ENCODE measurements around the gene UBE3C. TPM values are rescaled to one million over a fixed set of nuclear protein-coding genes. Genes with fewer than 3 reads are reported as not detected.
"Not testable (repeated sequence)": the region's sequence is repeated elsewhere in the genome, so short reads cannot be mapped to it uniquely, and the experiment has no call there.

The UBE3C gene
- total and polyA plus RNA-seq, 2 of the 13 experiments (the other 11 are each of a cell fraction or from before 2014, with no cell fraction given), result 27.0 to 48.2 TPM

DNA sequence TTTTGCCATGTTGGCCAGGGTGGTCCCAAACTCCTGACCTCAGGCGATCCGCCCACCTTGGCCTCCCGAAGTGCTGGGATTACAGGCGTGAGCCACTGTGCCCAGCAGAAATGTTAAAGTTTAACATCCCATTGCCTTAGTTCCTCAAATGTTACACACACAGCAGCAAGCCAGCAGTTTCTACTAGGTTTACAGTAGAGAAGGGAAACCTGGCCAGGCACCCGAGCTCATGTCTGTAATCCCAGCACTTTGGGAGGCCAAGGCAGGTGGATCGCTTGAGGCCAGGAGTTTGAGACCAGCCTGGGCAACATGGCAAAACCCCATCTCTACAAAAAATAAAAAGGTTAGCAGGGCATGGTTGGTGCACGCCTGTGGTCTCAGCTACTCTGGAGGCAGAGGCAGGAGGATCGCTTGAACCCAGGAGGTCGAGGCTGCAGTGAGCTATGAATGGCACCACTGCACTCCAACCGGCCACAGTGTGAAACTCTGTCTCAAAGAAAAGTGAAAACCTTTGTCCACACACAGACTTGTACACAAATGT is 135.4 kb downstream of the UBE3C start:
- H3K9ac ChIP-seq (ENCODE audit: insufficient read depth, low read depth, low read length); H3K9me3 ChIP-seq (ENCODE audit: low read length); H3K36me3 ChIP-seq (replicated peaks in 1 of 2; ENCODE audit: control insufficient read depth in 1 of 2, insufficient read depth in 2 of 2, low read length in 2 of 2); H3K79me2 ChIP-seq (ENCODE audit: insufficient read depth, low read length); FAIRE-seq; intact Hi-C loops (cut with micrococcal nuclease; ENCODE audit: unreplicated experiment); POLR2A ChIA-PET; H3K27ac ChIP-seq (ENCODE audit: extremely low read length, insufficient read depth, low read length); BruUV-seq (replicated peaks); H3K27me3 ChIP-seq (ENCODE audit: control insufficient read depth in 1 of 2, insufficient read depth in 2 of 2, low read length in 2 of 2); H4K20me1 ChIP-seq (ENCODE audit: insufficient read depth, low read length); DNase-seq (ENCODE audit: low spot score); H2AFZ ChIP-seq (ENCODE audit: low read length): not testable (repeated sequence)
- 0 out of 2 replicates have a peak, but pooled peaks have one; percentile 5 for TF ChIP-seq ZNF331 (CRISPR knock-in tag; IDR thresholded peaks at IDR 0.05)
- TF ChIP-seq, protein P1, sequence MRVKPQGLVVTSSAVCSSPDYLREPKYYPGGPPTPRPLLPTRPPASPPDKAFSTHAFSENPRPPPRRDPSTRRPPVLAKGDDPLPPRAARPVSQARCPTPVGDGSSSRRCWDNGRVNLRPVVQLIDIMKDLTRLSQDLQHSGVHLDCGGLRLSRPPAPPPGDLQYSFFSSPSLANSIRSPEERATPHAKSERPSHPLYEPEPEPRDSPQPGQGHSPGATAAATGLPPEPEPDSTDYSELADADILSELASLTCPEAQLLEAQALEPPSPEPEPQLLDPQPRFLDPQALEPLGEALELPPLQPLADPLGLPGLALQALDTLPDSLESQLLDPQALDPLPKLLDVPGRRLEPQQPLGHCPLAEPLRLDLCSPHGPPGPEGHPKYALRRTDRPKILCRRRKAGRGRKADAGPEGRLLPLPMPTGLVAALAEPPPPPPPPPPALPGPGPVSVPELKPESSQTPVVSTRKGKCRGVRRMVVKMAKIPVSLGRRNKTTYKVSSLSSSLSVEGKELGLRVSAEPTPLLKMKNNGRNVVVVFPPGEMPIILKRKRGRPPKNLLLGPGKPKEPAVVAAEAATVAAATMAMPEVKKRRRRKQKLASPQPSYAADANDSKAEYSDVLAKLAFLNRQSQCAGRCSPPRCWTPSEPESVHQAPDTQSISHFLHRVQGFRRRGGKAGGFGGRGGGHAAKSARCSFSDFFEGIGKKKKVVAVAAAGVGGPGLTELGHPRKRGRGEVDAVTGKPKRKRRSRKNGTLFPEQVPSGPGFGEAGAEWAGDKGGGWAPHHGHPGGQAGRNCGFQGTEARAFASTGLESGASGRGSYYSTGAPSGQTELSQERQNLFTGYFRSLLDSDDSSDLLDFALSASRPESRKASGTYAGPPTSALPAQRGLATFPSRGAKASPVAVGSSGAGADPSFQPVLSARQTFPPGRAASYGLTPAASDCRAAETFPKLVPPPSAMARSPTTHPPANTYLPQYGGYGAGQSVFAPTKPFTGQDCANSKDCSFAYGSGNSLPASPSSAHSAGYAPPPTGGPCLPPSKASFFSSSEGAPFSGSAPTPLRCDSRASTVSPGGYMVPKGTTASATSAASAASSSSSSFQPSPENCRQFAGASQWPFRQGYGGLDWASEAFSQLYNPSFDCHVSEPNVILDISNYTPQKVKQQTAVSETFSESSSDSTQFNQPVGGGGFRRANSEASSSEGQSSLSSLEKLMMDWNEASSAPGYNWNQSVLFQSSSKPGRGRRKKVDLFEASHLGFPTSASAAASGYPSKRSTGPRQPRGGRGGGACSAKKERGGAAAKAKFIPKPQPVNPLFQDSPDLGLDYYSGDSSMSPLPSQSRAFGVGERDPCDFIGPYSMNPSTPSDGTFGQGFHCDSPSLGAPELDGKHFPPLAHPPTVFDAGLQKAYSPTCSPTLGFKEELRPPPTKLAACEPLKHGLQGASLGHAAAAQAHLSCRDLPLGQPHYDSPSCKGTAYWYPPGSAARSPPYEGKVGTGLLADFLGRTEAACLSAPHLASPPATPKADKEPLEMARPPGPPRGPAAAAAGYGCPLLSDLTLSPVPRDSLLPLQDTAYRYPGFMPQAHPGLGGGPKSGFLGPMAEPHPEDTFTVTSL (CRISPR knock-in tag; IDR thresholded peaks at IDR 0.05; ENCODE audit: borderline replicate concordance), result 0 out of 2 replicates have a peak, but pooled peaks have one; percentile 17
- TF ChIP-seq, protein P2, sequence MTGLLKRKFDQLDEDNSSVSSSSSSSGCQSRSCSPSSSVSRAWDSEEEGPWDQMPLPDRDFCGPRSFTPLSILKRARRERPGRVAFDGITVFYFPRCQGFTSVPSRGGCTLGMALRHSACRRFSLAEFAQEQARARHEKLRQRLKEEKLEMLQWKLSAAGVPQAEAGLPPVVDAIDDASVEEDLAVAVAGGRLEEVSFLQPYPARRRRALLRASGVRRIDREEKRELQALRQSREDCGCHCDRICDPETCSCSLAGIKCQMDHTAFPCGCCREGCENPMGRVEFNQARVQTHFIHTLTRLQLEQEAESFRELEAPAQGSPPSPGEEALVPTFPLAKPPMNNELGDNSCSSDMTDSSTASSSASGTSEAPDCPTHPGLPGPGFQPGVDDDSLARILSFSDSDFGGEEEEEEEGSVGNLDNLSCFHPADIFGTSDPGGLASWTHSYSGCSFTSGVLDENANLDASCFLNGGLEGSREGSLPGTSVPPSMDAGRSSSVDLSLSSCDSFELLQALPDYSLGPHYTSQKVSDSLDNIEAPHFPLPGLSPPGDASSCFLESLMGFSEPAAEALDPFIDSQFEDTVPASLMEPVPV (CRISPR knock-in tag; IDR thresholded peaks at IDR 0.05), result 0 out of 2 replicates have a peak, but pooled peaks have one; percentile 32
- TF ChIP-seq, protein P3, sequence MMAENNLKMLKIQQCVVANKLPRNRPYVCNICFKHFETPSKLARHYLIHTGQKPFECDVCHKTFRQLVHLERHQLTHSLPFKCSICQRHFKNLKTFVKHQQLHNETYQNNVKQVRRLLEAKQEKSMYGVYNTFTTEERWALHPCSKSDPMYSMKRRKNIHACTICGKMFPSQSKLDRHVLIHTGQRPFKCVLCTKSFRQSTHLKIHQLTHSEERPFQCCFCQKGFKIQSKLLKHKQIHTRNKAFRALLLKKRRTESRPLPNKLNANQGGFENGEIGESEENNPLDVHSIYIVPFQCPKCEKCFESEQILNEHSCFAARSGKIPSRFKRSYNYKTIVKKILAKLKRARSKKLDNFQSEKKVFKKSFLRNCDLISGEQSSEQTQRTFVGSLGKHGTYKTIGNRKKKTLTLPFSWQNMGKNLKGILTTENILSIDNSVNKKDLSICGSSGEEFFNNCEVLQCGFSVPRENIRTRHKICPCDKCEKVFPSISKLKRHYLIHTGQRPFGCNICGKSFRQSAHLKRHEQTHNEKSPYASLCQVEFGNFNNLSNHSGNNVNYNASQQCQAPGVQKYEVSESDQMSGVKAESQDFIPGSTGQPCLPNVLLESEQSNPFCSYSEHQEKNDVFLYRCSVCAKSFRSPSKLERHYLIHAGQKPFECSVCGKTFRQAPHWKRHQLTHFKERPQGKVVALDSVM (CRISPR knock-in tag; IDR thresholded peaks at IDR 0.05), result peak; percentile 77; the same call in 1 of the 2 replicates
- peak; percentile 6; the same call in 2 of the 3 replicates for ATAC-seq
- Histone ChIP-seq H3K4me3 (replicated peaks in 1 of 3; ENCODE audit: insufficient read depth in 1 of 3, low read depth in 2 of 3, low read length in 3 of 3) (peak overlapping the region in 1 of 3 experiments; percentile 13; a peak in 1 of 6 replicates), H3K4me2 (ENCODE audit: low read depth, low read length) (peak overlapping the region; percentile 38; the same call in 1 of the 2 replicates), H3K4me1 (ENCODE audit: insufficient read depth, low read length) (peaks cover 67% of the 10 kb centered on the region)
- WGBS (ENCODE audit: low lambda C conversion rate), result 53% methylated on average over 10 of the region's 10 CpGs
- in situ Hi-C loops (cut with HindIII; ENCODE audit: extremely low pct_ligation_motif_present, low pct_unique_long_range_greater_than_20kb), result loop anchor here (25.0 kb wide), 1 partner anchor 312 kb away; no protein-coding TSS in a partner anchor
- CTCF ChIA-PET (ENCODE audit: low intra/inter-chr PET ratio, low total read pairs), result interaction anchor here (0.8 to 1.2 kb wide), 2 partner anchors 45 to 66 kb away, joined by 3 to 5 read pairs; no protein-coding TSS in a partner anchor

Data from HepG2 (cell line).